HEK293T (cell line): ENCODE results near the gene DYNLRB2.
A peak's percentile ranks its signal among the peaks of the same experiment; 100 is the strongest.

ENCODE experiments used
- CTCF ChIA-PET: fragments of 350-600 bp; formaldehyde crosslinking; extraction: SDS; loops from one replicate; lab custom pipeline; 2021; ENCODE audit warnings: antibody characterized with exemption, inconsistent platforms; lab: Yijun Ruan, JAX
- POLR2A ChIA-PET: fragments of 350-600 bp; formaldehyde crosslinking; extraction: SDS; loops from one replicate; lab custom pipeline; 2020; ENCODE audit warnings: antibody characterized with exemption, inconsistent platforms; lab: Yijun Ruan, JAX
- DNase-seq: peaks from one replicate; pipeline ENCODE4 v3.0.0; 2012; ENCODE audit warnings: mixed read lengths; ENCODE audit errors: extremely low spot score
- ARNT ChIP-seq: fragments of 450-650 bp; IDR thresholded peaks from 2 replicates; pipeline ENCODE4 v1.6.1; 2017; ENCODE audit warnings: mild to moderate bottlenecking
- BHLHE40 ChIP-seq: fragments of 450-650 bp; IDR thresholded peaks from 2 replicates; pipeline ENCODE4 v1.6.1; 2016; ENCODE audit warnings: mild to moderate bottlenecking, moderate library complexity, borderline replicate concordance
- CTBP1 ChIP-seq: fragments of 450-650 bp; IDR thresholded peaks from 2 replicates; pipeline ENCODE4 v1.6.1; 2016; ENCODE audit warnings: borderline replicate concordance
- ELF4 ChIP-seq: fragments of 450-650 bp; IDR thresholded peaks from 2 replicates; pipeline ENCODE4 v1.6.1; 2017; ENCODE audit warnings: antibody characterized with exemption
- FOXA1 ChIP-seq: fragments of 450-650 bp; IDR thresholded peaks from 2 replicates; pipeline ENCODE4 v1.6.1; 2016; ENCODE audit warnings: mild to moderate bottlenecking
- FOXK2 ChIP-seq: fragments of 450-650 bp; IDR thresholded peaks from 2 replicates; pipeline ENCODE4 v1.6.1; 2016; ENCODE audit warnings: mild to moderate bottlenecking
- HDGF ChIP-seq: fragments of 450-650 bp; IDR thresholded peaks from 2 replicates; pipeline ENCODE4 v1.6.1; 2017; ENCODE audit warnings: antibody characterized with exemption, borderline replicate concordance
- L3MBTL2 ChIP-seq: fragments of 450-650 bp; conservative IDR thresholded peaks from 2 replicates; pipeline ENCODE4 v1.6.1; 2016; ENCODE audit warnings: mild to moderate bottlenecking
- LEF1 ChIP-seq: fragments of 450-650 bp; IDR thresholded peaks from 2 replicates; pipeline ENCODE4 v1.6.1; 2017; ENCODE audit warnings: mild to moderate bottlenecking, borderline replicate concordance
- NFRKB ChIP-seq: fragments of 450-650 bp; IDR thresholded peaks from 2 replicates; pipeline ENCODE4 v1.6.1; 2016; ENCODE audit warnings: mild to moderate bottlenecking, moderate library complexity
- SP1 ChIP-seq: fragments of 450-650 bp; IDR thresholded peaks from 2 replicates; pipeline ENCODE4 v1.6.1; 2017
- SUZ12 ChIP-seq: fragments of 450-650 bp; IDR thresholded peaks from 2 replicates; pipeline ENCODE4 v1.6.1; 2016; ENCODE audit warnings: mild to moderate bottlenecking
- TARDBP ChIP-seq: fragments of 450-650 bp; IDR thresholded peaks from 2 replicates; pipeline ENCODE4 v1.6.1; 2016
- ZNF384 ChIP-seq: fragments of 450-650 bp; IDR thresholded peaks from 2 replicates; pipeline ENCODE4 v1.6.1; 2016
- TF ChIP-seq, protein P1 (sequence below): fragments of 450-650 bp; IDR thresholded peaks from 2 replicates; pipeline ENCODE4 v1.6.1; 2016

The DYNLRB2 gene

DNA sequence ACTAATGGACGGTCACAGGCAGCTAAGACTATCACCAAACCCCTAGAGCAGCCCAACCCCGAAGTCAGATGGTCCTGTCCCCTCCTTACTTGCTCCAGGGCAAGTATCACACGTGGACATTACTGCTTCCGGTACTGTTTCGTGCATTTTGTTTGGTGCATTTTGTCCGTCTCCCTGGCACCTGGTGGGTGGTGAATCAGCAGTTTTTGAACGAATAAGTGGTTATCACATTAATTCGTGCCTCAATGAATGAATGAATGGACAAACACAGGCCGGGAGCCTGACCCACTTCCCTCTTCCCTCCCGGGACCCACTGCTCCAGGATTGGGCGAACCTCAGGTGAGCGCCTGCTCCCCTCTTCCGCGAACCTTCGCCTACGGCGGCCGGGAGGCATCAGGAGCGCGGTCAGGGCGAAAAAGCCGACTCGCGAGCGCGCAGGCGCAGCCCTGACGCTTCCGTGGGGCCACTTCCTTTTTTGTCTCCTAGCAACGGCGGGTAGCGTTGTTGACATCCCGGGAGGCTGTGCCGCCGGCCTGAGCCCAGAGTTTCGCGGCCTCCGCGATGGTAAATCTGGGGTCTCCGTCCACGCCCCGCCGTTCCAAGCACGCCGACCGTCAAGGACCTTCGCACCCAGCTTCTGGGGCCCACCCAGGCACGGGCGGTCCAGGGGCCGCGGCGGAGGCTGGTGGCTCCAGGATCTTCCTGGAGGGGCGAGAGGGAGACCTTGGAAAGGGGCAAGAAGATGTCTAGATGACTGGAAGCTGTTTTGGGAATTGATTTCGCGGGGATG is at the start of gene DYNLRB2:
DYNLRB2 (plus strand) TSS at position 478 of the 790 bp plus-strand sequence; CDS start at position 562, 84 bp downstream.
- CTCF ChIA-PET = no interaction called here
- no peak for TF ChIP-seq CTBP1
- TF ChIP-seq L3MBTL2 = peak; percentile 80
- no peak for TF ChIP-seq SUZ12
- no peak for TF ChIP-seq NFRKB
- no peak for TF ChIP-seq TARDBP
- TF ChIP-seq FOXK2 = no peak
- POLR2A ChIA-PET = no interaction called here
- peak; percentile 88 for DNase-seq

DNA sequence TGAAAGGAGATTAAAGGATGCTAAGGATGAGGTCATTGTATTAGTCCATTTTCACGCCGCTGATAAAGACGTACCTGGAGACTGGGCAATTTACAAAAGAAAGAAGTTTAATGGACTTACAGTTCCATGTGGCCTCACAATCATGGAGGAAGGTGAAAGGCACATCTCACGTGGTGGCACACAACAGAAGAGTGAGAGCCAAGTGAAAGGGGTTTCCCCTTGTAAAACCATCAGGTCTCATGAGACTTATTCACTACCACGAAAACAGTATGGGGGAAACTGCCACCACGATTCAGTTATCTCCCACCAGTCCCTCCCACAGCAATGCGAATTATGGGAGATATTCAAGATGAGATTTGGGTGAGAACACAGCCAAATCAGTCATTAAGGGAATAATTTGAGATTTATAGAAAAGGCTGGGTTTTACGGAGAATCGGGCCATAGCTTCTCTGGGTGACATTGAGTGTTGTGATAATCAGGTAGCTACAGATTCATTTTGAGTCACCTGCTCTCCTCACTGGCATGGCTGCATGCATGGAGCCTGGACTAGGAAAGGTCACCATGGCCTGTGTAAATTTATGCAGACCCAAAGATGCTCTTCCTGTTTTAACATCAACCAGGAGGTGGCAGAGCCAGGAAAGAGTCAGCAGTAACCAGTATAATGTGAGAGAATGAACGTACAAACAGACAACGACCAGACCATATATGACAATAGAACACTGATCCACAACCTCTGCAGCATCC is 40.5 kb upstream of the DYNLRB2 start:
- CTCF ChIA-PET = no interaction called here
- DNase-seq = no peak
- no peak for TF ChIP-seq LEF1
- no peak for TF ChIP-seq BHLHE40
- TF ChIP-seq NFRKB = no peak
- POLR2A ChIA-PET = no interaction called here

DNA sequence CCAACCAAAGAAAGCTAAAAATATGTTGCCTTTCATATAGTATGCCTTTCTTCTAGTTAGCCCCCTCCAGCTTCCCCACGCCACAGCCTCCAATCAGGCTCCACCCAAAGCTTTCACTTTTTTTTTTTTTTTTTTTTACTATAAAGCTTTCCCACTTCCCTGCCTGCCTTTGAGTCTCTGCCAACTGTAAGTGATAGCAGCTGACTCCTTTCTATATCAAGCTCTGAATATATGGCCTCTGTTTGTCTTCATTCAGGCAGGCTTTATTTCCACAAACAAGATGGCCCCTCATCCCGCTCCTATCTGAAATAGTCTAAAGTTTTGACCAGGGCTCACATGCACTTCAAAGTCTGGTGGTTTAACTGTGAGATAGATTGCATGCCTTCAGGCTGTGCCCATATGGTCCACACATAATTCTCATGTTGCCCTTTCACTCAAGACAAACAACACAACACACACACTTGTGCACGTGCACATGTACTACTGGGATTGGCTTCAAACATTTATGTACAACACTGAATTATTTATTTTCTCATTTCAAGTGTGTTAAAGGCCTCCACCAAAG is 39.8 kb upstream of the DYNLRB2 start:
- ChIA-PET CTCF (interaction anchor here (0.6 kb wide), 1 partner anchor 141 kb away, joined by 3 read pairs; no protein-coding TSS in a partner anchor), POLR2A (no interaction called here)
- TF ChIP-seq SP1 (no peak), BHLHE40 (no peak), HDGF (no peak), NFRKB (no peak), LEF1 (no peak), SUZ12 (no peak), ELF4 (no peak), ZNF384 (no peak), CTBP1 (no peak)
- TF ChIP-seq, protein P1, sequence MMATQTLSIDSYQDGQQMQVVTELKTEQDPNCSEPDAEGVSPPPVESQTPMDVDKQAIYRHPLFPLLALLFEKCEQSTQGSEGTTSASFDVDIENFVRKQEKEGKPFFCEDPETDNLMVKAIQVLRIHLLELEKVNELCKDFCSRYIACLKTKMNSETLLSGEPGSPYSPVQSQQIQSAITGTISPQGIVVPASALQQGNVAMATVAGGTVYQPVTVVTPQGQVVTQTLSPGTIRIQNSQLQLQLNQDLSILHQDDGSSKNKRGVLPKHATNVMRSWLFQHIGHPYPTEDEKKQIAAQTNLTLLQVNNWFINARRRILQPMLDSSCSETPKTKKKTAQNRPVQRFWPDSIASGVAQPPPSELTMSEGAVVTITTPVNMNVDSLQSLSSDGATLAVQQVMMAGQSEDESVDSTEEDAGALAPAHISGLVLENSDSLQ = no peak
- no peak for DNase-seq

DNA sequence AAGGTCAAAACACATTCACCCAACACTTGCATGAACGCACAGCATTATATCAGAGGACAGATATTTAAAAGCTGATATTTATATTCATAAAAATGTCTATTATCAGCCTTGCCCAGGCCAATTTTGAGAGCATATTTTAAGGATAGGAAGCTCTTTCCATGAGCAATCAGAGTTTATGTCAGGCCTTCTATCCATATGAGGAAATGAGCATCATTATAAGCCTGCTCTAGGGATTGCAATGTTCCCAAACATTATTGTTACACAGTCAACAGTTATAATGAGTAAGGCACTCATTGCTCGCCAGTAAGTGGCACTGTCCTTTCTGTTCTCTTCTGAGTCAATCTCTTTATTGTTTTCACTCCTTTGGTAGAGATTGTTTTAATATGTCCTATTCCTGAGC is 37.7 kb upstream of the DYNLRB2 start:
- CTCF ChIA-PET = no interaction called here

DNA sequence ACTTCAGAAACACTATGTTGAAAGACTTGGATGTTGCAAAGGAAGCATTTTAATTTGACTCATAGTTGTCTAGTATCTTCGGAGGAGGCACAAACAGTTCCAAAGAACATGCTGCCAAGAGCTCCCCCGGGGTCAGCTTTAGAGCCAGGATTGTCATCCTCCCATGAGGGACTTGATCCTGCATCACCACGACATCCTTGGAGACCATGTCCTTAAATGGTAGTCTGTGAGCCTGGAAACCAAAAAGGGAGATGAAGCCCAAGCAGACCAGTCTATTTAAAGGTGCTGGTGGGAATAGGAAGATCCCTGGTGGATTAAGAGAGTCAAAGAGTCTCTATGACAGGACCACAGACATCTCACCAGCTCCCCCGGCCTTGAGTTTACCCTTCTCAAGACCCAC is 33.3 kb upstream of the DYNLRB2 start:
- no peak for DNase-seq
- no peak for TF ChIP-seq NFRKB
- no peak for TF ChIP-seq TARDBP
- CTCF ChIA-PET = interaction anchor here (1.2 kb wide), 1 partner anchor 19 kb away, joined by 3 read pairs; no protein-coding TSS in a partner anchor
- POLR2A ChIA-PET = no interaction called here

More for the DNA sequence above, 37.7 kb upstream of the DYNLRB2 start:
- TF ChIP-seq FOXK2 (no peak), TARDBP (no peak), SP1 (no peak), LEF1 (no peak)
- DNase-seq = no peak
- POLR2A ChIA-PET = no interaction called here

DNA sequence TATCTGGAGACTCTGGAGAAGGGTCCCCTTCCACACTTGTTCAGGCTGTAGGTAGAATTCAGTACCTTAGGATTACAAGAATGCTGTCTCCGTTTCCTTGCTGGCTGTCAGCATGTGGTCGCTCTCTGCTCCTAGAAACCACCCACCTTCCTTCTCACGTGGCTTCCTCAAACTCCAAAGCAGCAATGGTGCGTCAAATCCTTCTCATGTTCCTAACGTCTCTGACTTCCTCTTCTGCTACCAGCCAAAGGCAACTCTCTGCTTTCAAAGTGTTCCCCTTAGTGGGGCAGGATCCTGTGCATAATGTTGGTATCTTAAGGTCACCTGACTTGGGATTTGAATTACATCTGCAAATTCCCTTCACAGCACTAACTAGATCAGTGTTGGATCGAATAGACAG is 30.9 kb upstream of the DYNLRB2 start:
- ChIA-PET POLR2A (no interaction called here), CTCF (no interaction called here)
- TF ChIP-seq BHLHE40 = no peak
- no peak for TF ChIP-seq SUZ12
- TF ChIP-seq, protein P1 = no peak
- TF ChIP-seq LEF1 = no peak
- TF ChIP-seq HDGF = no peak
- TF ChIP-seq L3MBTL2 = no peak
- no peak for TF ChIP-seq NFRKB
- no peak for TF ChIP-seq FOXK2
- no peak for TF ChIP-seq FOXA1
- no peak for TF ChIP-seq ARNT
- no peak for DNase-seq

DNA sequence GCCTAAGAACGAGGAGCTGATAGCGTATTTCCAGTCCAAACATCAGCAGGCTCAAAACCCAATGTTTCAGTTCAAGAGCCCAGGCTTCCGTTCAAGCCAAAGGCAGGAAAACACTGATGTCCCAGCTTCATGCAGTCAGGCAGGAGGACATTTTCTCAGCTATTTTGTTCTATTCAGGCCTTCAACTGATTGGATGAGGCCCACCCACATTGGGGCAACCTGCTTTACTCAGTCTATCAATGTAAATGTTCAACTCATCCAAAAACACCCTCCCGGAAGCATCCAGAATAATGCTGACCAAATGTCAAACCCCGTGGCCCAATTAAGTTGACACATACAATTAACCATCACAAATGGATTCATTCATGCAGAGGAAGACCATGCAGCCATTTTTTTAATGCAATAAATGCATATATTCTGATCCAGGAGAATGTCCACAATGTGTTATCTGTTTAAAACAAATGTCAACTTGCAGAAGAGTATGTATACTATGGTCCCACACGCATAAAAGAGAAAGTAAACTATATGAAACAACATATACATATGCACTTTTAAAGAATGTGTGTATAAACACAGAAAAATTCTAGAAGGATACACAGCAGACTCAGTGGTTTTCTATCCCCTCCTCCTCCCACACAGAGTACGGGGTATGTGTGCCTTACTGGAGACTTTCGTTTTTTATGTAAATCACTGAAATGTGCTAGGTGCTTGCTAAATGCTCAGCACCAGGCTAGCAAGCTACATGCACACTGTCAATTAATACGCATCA is 28.8 kb upstream of the DYNLRB2 start:
- ChIA-PET POLR2A (no interaction called here), CTCF (no interaction called here)
- DNase-seq = no peak
- TF ChIP-seq SUZ12 (no peak), CTBP1 (no peak), SP1 (no peak)
- TF ChIP-seq, protein P1 = no peak
